ENCODE measurements around the gene ZNF669.
"Not testable (repeated sequence)": the region's sequence is repeated elsewhere in the genome, so short reads cannot be mapped to it uniquely, and the experiment has no call there.

Gene ZNF669

DNA sequence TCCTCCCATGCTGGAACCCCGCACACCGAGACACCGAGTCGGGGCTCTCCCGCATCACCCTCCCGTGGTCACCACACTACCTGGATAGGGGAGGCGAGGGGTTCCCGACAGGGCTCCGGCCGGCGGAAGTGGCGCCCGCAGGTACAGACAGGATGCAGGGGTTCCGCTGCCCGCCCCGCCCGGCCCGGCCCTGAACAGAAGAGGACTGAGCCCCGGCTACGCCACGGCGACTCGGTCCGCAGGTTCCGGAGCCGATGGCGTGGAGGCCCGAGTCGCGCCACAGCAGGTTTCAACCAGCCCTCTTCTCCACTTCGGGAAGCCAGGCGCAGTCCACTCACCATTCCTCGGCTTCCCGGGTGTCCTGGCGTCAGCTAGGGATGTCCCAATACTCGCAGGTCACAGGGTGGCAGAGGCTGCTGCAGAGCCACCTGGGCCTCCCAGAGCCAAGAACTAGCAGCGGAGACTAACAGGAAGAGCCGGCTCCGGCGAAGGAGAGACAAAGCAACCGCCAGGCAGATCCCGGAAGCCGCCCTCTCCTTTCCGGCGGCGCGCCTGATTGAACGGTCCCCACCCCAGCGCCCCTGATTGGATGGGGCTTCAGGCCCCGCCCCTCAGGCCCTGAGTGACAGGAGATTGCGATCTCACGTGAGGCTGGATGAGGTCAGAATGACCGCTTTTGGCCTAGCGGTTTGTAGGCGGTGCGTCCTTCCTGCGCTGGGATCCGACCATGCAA is at the start of gene ZNF669:
Gene ZNF669, minus strand, starts transcription at position 498 of the 733 bp plus-strand sequence. Its CDS starts 157 bp downstream, at position 341.
- DNase-seq (ENCODE audit: low read depth): peak; percentile 71
- TF ChIP-seq, protein P1, sequence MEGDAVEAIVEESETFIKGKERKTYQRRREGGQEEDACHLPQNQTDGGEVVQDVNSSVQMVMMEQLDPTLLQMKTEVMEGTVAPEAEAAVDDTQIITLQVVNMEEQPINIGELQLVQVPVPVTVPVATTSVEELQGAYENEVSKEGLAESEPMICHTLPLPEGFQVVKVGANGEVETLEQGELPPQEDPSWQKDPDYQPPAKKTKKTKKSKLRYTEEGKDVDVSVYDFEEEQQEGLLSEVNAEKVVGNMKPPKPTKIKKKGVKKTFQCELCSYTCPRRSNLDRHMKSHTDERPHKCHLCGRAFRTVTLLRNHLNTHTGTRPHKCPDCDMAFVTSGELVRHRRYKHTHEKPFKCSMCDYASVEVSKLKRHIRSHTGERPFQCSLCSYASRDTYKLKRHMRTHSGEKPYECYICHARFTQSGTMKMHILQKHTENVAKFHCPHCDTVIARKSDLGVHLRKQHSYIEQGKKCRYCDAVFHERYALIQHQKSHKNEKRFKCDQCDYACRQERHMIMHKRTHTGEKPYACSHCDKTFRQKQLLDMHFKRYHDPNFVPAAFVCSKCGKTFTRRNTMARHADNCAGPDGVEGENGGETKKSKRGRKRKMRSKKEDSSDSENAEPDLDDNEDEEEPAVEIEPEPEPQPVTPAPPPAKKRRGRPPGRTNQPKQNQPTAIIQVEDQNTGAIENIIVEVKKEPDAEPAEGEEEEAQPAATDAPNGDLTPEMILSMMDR (IDR thresholded peaks at IDR 0.05; ENCODE audit: control insufficient read depth, insufficient read depth, low read depth, low read length, missing control alignments): no peak
- H3K4me3 ChIP-seq (ENCODE audit: control insufficient read depth, low read depth, low read length): peak within 1 kb of the TSS; percentile 98

DNA sequence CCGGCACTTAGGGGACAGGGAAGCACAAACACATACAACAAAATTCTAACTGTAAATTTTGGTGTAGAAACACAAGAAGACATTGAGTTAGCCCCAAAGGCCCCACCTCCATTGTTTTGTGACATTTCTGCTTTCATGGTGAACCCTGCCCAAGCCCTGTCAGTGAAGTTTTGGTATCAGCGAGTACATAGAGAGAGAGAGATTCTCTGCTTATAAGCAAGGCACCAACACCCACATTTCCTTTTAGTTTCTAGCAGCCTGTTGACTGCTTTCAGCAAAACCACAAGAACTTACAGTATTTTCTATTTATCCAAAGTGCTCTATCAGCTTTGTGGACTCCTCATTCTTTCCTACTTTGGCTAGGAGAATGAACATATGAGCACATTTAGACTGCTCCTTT is 43.6 kb upstream of the ZNF669 start:
- TF ChIP-seq, protein P1 (IDR thresholded peaks at IDR 0.05; ENCODE audit: control insufficient read depth, insufficient read depth, low read depth, low read length, missing control alignments): no peak
- DNase-seq (ENCODE audit: low read depth): no peak
- no peak overlapping the region for H3K4me3 ChIP-seq (ENCODE audit: control insufficient read depth, low read depth, low read length)

DNA sequence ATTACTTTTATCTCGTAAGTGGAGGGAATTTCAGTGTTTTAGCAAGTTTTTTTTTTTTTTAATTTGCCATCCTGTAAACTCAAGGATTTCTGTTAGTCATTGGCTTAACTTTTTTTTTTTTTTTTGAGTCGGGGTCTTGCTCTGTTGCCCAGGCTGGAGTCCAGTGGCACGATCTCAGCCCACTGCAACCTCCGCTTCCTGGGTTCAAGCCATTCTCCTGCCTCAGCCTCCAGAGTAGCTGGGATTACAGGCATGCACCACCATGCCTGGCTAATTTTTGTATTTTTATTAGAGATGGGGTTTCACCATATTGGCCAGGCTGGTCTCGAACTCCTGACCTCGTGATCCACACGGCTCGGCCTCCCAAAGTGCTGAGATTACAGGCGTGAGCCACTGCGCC is 43.0 kb upstream of the ZNF669 start:
- DNase-seq (ENCODE audit: low read depth); H3K4me3 ChIP-seq (ENCODE audit: control insufficient read depth, low read depth, low read length): not testable (repeated sequence)

DNA sequence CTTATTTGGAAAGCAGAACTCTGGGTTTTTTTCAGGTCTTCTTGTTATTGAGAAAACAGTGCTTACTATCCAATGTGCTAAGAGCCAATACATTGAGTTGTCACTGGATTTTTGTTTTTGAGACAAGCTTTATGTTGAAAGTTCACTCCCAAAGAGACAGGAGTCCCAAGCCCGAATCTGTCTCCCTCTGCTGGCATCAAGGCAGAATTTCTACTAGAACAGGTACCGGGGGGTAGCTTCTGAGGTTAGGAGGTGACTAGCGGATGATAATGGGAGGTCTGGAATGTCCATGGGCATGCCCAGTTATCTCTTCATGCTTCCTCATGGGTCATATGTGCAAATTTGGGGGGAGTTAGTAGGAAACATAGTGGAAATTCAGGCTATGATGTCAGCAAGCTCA is 42.5 kb upstream of the ZNF669 start:
- no peak overlapping the region for H3K4me3 ChIP-seq (ENCODE audit: control insufficient read depth, low read depth, low read length)
- TF ChIP-seq, protein P1 (IDR thresholded peaks at IDR 0.05; ENCODE audit: control insufficient read depth, insufficient read depth, low read depth, low read length, missing control alignments): no peak
- DNase-seq (ENCODE audit: low read depth): no peak

DNA sequence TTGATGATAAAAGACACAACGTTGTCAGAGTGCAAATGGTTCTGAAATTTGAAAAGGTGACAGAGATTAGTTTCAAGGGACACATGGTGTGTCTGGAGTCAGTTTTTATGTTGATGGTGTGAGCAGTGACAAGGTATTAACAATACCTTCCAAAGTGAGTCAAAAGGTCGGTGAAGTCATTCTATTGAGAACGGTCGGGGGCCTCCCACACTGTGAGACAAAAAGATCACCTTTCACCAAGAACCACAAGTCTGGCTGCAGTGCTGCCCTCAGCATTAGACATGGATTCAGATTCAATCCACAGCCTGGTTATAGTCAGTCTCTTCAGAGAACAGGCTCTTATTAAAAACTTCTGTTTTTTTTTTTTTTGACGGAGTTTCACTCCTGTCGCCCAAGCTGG is 41.1 kb upstream of the ZNF669 start:
- DNase-seq (ENCODE audit: low read depth): no peak
- TF ChIP-seq, protein P1 (IDR thresholded peaks at IDR 0.05; ENCODE audit: control insufficient read depth, insufficient read depth, low read depth, low read length, missing control alignments): no peak
- no peak overlapping the region for H3K4me3 ChIP-seq (ENCODE audit: control insufficient read depth, low read depth, low read length)

DNA sequence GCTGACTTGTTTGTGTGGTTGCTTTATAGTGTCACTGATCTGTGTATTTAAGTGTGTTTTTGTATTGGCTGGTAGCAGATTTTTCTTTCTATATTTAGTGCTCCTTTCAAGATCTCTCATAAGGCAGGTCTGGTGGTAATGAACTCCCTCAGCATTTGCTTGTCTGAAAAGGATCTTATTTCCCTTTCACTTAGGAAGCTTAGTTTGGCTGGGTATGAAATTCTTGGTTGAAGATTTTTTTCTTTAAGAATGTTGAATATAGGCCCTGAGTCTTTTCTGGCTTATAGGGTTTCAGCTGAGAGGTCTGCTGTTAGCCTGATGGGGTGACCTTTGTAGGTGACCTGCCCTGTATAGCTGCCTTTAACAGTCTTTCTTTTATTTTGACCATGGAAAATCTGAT is 35.4 kb upstream of the ZNF669 start:
- not testable (repeated sequence) for DNase-seq (ENCODE audit: low read depth); H3K4me3 ChIP-seq (ENCODE audit: control insufficient read depth, low read depth, low read length)

DNA sequence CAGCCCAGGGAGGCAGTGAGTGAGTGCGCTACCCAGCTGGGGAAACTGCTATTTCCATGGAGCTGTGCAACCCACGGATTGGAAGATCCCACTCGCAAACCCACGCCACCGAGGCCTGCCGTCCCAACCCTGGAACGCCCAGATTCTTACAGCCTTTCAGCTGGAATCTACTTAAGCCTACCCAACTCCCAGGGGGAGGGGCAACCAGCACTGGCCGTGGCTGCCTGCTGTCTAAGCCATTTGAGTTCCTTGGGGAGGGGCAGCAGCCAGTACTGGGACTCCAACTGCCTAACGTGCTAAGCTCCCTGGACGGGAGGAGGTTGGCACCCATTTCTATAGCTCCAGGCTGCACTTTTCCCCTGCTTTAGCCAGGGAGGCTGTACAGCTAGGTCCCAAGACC is 27.1 kb upstream of the ZNF669 start:
- DNase-seq (ENCODE audit: low read depth): no peak
- TF ChIP-seq, protein P1 (IDR thresholded peaks at IDR 0.05; ENCODE audit: control insufficient read depth, insufficient read depth, low read depth, low read length, missing control alignments): no peak
- no peak overlapping the region for H3K4me3 ChIP-seq (ENCODE audit: control insufficient read depth, low read depth, low read length)

DNA sequence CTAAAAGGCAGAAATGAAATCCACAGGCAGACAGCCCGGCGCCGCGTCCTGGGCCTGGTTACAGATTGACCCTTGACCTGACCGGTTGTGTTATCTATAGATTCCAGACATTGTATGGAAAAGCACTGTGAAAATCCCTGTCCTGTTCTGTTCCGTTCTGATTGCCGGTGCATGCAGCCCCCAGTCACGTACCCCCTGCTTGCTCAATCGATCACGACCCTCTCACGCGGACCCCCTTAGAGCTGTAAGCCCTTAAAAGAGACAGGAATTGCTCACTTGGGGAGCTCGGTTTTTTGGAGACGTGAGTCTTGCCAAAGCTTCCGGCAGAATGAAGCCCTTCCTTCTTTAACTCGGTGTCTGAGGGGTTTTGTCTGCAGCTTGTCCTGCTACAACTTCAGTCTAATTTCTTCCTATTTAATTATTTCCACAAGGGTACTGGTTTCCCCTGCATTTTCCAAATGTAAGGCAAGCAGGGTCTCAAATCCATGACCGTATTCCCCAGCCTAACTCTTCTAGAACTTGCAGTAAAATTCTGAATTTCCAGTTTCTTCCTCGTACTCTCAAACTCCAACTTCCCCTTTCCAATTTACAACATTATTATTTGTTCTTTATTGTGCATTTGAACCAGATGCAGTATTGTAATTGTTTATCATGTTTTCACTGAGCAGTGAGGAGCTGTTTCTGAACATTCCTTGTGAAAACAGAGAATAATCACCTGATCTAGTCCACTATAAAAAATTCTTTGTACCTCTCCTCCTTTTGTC is 23.5 kb upstream of the ZNF669 start:
- DNase-seq (ENCODE audit: low read depth): not testable (repeated sequence)

DNA sequence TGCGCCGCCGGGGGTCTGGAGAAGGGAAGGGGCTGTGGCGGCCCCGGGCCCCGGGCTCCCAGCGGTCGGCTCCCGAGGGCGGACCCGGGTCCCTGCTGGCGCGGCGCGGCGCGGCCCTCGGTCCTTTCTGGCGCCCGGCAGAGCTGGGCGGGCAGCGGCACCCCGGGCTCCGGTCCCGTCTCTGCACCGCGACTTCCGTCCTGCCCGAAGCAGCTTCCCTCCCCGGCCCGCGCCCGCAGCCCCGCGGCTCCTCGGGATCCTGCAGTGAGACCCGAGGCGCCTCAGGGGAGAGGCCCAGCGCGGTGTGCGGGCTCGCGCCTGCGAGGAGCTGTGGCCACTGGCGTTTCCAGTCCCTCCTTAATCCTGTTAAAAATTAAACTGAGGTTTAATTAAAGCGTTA is 22.4 kb upstream of the ZNF669 start:
- not testable (repeated sequence) for H3K4me3 ChIP-seq (ENCODE audit: control insufficient read depth, low read depth, low read length); DNase-seq (ENCODE audit: low read depth)

More for the DNA sequence above, 23.5 kb upstream of the ZNF669 start:
- not testable (repeated sequence) for H3K4me3 ChIP-seq (ENCODE audit: control insufficient read depth, low read depth, low read length)

DNA sequence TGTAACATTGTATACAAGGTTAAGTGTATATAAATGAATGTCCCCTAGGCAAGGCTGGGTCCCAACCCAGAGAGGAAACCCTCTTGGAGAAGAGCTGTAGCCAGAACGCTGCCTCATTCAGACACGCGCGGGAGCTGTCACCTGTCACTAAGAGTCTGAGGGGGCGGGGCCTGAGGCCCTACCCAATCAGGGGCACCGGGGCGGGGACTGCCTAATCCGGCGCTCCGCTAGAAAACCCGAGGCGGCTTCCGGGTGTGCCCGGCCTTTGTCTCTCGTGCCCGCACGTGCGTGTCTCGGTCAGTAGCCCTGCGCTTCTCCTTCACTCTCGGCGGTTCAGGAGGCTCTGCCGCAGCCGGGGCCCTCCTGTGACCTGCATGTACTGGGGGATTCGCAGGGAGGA is 22.0 kb upstream of the ZNF669 start:
- not testable (repeated sequence) for H3K4me3 ChIP-seq (ENCODE audit: control insufficient read depth, low read depth, low read length); DNase-seq (ENCODE audit: low read depth)

Measured in AG09309 (cell line).